Measurements from ENCODE around the gene CACNA1B.

- TF ChIP-seq CTCF (IDR thresholded peaks at IDR 0.05) = no peak
- TF ChIP-seq POLR2A (IDR thresholded peaks at IDR 0.05) = no peak
These were observed 77.6 kb downstream of the CACNA1B start for GRCh38 chr9:137955224-137955570.
